Right lobe of liver (tissue), 6 donors: ENCODE data around the gene OR51D1. TPM values are rescaled to one million over a fixed set of nuclear protein-coding genes. Genes with fewer than 3 reads are reported as not detected.

ENCODE experiments used
- ATAC-seq, 4 donors: fragments of 200-7000 bp; cut with Tn5 transposase; one replicate each; pipeline ENCODE4 v1.9.1; 2020; ENCODE audit warnings: mild to moderate bottlenecking in 4 of 4, moderate library complexity in 4 of 4
- DNase-seq, 3 donors: peaks; one replicate each; pipeline ENCODE4 v3.0.0-alpha.2; 2020
- H3K27ac ChIP-seq, 3 donors: fragments of 200-600 bp; one replicate each; pipeline ENCODE4 v1.8.0; 2022
- H3K27me3 ChIP-seq, 2 donors: fragments of 200-600 bp; one replicate each; pipeline ENCODE4 v1.8.0; 2022
- H3K36me3 ChIP-seq, 4 donors: fragments of 200-600 bp; sonication (generic) in 1 of 4; one replicate each; pipeline versions ENCODE4 v1.5.1 to v1.8.0; 2017 to 2022; ENCODE audit warnings: control low read depth in 1 of 4
- H3K4me1 ChIP-seq, 4 donors: fragments of 200-600 bp; sonication (generic) in 1 of 4; one replicate each; pipeline versions ENCODE4 v1.5.1 to v1.8.0; 2017 to 2022; ENCODE audit warnings: control low read depth in 1 of 4
- H3K4me3 ChIP-seq, 3 donors: fragments of 200-600 bp; one replicate each; pipeline ENCODE4 v1.8.0; 2022
- H3K9me3 ChIP-seq, 4 donors: fragments of 200-600 bp; sonication (generic) in 1 of 4; one replicate each; pipeline versions ENCODE4 v1.5.1 to v1.8.0; 2017 to 2022; ENCODE audit warnings: control low read depth in 1 of 4
- POLR2A ChIP-seq: fragments of 450-650 bp; IDR thresholded peaks from one replicate; pipeline ENCODE4 v1.6.1; 2017; ENCODE audit warnings: antibody characterized with exemption, mild to moderate bottlenecking
- WGBS: methylation state at CpG from one replicate; pipeline ENCODE4 v1.1.6; 2018; ENCODE audit warnings: low coverage, low lambda C conversion rate; ENCODE audit not compliant: insufficient coverage; ENCODE audit errors: missing lambda C conversion rate; 5-methylcytosine and 5-hydroxymethylcytosine counted together
- intact Hi-C, 2 donors: fragments of 100-400 bp; cut with DNase I; formaldehyde crosslinking; loops; one replicate each; pipeline versions ENCODE4 v1.11.2 to v1.14.1; 2022
- total RNA-seq, 6 experiments: library from RNA; depleted of rRNA in 2 of 6; stranded (reverse); fragments of >200 nt in 2 of 6; fragmentation: NEBNext Ultra II Directional in 3 of 6; extraction: Animal tissue kit (Norgen Biotek cat#: 25700) in 3 of 6; gene quantifications; one replicate each; pipeline versions ENCODE4 v1.1.0 to v1.2.4, GENCODE V29; 2016 to 2023
- TF ChIP-seq, protein P1 (sequence below), 4 donors: fragments of 200-600 bp in 3 of 4; fragments of 450-650 bp in 1 of 4; IDR thresholded peaks; one replicate each; pipeline versions ENCODE4 v1.5.1 to v1.8.0; 2016 to 2022; ENCODE audit warnings: antibody characterized with exemption in 4 of 4, mild to moderate bottlenecking in 2 of 4
- donor health status: DM: no; HTN: yes; CAD: no.
- donor health status: DM: no; HTN: no; CAD: no.
- donor health status: DM: no; HTN: no; CAD: no.
- donor health status: DM: no; HTN: yes; CAD: no.
- donor health status: DM: no; HTN: yes; CAD: no.

OR51D1 gene
- total RNA-seq, 6 experiments from 2014 or later, result not detected

DNA sequence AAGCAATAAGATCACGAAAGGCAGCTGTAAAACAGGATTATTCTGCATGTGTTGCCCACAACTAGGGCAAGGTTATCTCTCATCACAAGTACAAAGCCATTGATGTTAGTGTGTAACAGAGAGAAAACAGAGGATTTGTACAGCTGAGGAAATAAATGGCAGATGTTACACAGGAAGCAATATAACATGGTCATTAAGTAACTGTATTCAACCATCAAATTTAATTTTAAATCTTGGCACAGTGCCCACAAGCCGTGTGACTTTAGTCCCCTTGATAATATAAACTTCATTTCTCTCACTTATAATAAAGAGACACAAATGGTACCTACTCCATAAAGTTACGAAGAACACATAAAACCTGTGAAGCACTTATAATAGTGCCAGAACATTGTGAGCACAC, 43.1 kb downstream of the OR51D1 start:
- Histone ChIP-seq H3K4me1 (no peaks in the 10 kb centered on the region), H3K27me3 (no peaks in the 10 kb centered on the region), H3K36me3 (no peaks in the 10 kb centered on the region), H3K4me3 (no peak overlapping the region), H3K9me3 (no peaks in the 10 kb centered on the region), H3K27ac (no peak overlapping the region)
- DNase-seq (no peak), ATAC-seq (no peak)
- WGBS, result 33% methylated on average over 3 of the region's 3 CpGs
- intact Hi-C loops, result no loop called here
- TF ChIP-seq, protein P1, sequence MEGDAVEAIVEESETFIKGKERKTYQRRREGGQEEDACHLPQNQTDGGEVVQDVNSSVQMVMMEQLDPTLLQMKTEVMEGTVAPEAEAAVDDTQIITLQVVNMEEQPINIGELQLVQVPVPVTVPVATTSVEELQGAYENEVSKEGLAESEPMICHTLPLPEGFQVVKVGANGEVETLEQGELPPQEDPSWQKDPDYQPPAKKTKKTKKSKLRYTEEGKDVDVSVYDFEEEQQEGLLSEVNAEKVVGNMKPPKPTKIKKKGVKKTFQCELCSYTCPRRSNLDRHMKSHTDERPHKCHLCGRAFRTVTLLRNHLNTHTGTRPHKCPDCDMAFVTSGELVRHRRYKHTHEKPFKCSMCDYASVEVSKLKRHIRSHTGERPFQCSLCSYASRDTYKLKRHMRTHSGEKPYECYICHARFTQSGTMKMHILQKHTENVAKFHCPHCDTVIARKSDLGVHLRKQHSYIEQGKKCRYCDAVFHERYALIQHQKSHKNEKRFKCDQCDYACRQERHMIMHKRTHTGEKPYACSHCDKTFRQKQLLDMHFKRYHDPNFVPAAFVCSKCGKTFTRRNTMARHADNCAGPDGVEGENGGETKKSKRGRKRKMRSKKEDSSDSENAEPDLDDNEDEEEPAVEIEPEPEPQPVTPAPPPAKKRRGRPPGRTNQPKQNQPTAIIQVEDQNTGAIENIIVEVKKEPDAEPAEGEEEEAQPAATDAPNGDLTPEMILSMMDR (IDR thresholded peaks at IDR 0.05), result no peak
- TF ChIP-seq POLR2A, result no peak

DNA sequence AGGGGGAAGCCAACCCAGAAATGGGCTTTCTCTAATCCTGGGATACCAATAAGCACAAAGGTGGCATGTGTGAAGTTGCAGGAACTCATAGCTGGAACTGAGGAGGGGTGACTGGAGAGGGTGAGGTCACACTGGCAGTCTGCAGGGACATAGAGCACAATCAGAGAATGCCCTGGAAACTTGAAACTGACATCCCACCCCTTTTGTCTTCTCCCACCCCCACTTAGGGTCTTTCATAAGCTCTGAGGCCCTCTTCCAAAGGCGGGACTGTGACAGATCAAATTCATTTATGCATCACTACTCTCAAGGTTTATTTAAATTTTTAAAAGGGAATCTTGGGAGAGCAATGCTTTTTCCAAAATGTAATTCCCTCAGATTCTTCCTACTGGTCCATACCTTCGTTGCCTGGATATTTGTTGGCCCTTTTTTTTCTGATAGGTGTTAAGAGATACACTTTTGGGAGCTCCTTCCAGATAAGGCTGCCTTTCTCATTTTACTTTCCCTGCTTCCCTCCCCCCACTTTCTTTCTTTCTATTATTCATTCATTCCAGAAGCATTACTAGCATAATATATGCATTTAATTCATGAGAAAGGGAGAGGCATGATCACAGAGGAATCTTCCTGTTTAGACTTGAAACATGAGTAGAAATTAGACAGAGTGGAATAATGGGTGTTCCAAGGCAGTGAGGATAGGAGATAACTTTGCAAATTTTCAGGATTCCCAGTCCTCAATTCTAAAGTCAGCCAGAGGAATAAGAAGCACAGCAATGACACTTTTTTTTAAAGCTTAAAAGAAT, 45.5 kb downstream of the OR51D1 start:
- Histone ChIP-seq H3K4me3 (no peak overlapping the region), H3K36me3 (no peaks in the 10 kb centered on the region), H3K9me3 (no peaks in the 10 kb centered on the region), H3K27ac (no peak overlapping the region), H3K27me3 (no peaks in the 10 kb centered on the region), H3K4me1 (no peaks in the 10 kb centered on the region)
- 50% methylated on average over 2 of the region's 2 CpGs for WGBS
- no peak for ATAC-seq
- intact Hi-C loops, result no loop called here
- TF ChIP-seq, protein P1 (IDR thresholded peaks at IDR 0.05), result no peak
- no peak for TF ChIP-seq POLR2A
- no peak for DNase-seq

DNA sequence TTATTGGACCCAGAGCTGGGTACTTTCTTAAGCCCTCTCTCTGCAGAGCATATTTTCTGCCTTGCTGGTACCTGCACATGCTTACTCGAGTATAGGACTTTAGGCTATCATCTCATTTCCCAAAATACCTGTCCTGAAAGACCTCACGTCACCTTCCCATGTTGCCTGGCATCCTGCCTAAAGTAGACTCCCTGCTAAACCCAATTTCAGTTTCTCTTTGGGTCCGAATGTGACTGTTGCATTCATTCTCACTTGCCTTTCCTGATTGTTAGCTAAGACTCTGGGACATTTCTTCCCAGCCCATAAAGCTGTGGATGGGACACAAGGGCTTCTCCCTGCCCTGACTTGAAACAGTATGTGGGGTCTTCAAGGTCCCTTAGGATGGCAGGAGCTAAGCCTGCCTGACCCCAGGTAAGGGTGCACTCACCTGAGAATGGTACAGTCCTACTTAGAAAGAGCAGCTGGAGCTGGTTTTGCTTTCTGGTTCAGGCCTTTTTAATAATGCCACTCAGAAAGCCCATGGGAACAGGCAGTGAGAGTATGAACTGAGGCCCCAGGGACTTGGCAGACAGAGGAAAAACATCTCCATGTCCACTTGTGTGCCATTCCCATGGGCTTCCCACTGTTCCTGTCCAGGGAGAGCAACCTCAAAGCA, 47.5 kb downstream of the OR51D1 start:
- no peak overlapping the region for H3K4me3 ChIP-seq
- no peaks in the 10 kb centered on the region for H3K9me3 ChIP-seq
- H3K36me3 ChIP-seq, result no peaks in the 10 kb centered on the region
- 43% methylated on average over 3 of the region's 3 CpGs for WGBS
- intact Hi-C loops, result no loop called here
- no peaks in the 10 kb centered on the region for H3K4me1 ChIP-seq
- DNase-seq (no peak), ATAC-seq (no peak)
- TF ChIP-seq POLR2A, result no peak
- TF ChIP-seq, protein P1 (IDR thresholded peaks at IDR 0.05), result no peak
- no peaks in the 10 kb centered on the region for H3K27me3 ChIP-seq
- H3K27ac ChIP-seq, result no peak overlapping the region

Other genes with a start within 250 kb of the OR51D1 start
- gene TRIM21, start 243.8 kb upstream of the OR51D1 start, total RNA-seq, result 10 to 100 TPM in 4 of 6 experiments, 1 to 10 TPM in 2; 5.8 to 19.4 (median 10.4) TPM
- gene OR52K2, start 188.2 kb upstream of the OR51D1 start, total RNA-seq, result not detected
- under 1 TPM in 1 of 6 experiments, not detected in 5; 0.07 TPM for gene OR52K1, start 154.8 kb upstream of the OR51D1 start, total RNA-seq
- not detected for gene OR52M1, start 92.3 kb upstream of the OR51D1 start, total RNA-seq
- gene OR52I2, start 55.7 kb upstream of the OR51D1 start, total RNA-seq, result not detected
- gene OR52I1, start 43.4 kb upstream of the OR51D1 start, total RNA-seq, result not detected
- gene TRIM68, start 29.2 kb upstream of the OR51D1 start, total RNA-seq, result 1 to 10 TPM; 3.3 to 8.6 (median 5.8) TPM
- not detected for gene OR51E1, start 6.5 kb downstream of the OR51D1 start, total RNA-seq
- gene OR51E2, start 60.4 kb downstream of the OR51D1 start, total RNA-seq, result not detected
- gene MMP26, start 67.3 kb downstream of the OR51D1 start, total RNA-seq, result not detected
- not detected for gene OR51F1, start 132.5 kb downstream of the OR51D1 start, total RNA-seq
- not detected for gene OR52R1, start 166.9 kb downstream of the OR51D1 start, total RNA-seq
- not detected for gene OR51F2, start 183.8 kb downstream of the OR51D1 start, total RNA-seq
- not detected for gene OR51S1, start 211.7 kb downstream of the OR51D1 start, total RNA-seq
- gene OR51T1, start 244.4 kb downstream of the OR51D1 start, total RNA-seq, result not detected